H7 (cell line): ENCODE data around the gene PLXNC1. TPM values are rescaled to one million over a fixed set of nuclear protein-coding genes. Genes with fewer than 3 reads are reported as not detected.

ENCODE experiments used
- DNase-seq: peaks from one replicate; pipeline ENCODE4 v3.0.0; 2012
- H3K27me3 ChIP-seq: 2 replicates; pipeline ENCODE4 v1.6.0; 2011; ENCODE audit warnings: mild to moderate bottlenecking, low read length; ENCODE audit not compliant: control insufficient read depth, insufficient read depth
- H3K36me3 ChIP-seq: replicated peaks from 2 replicates; pipeline ENCODE4 v1.5.1; 2011; ENCODE audit warnings: low read length; ENCODE audit not compliant: control insufficient read depth, insufficient read depth
- H3K4me3 ChIP-seq: 2 replicates; pipeline ENCODE4 v1.5.1; 2011; ENCODE audit warnings: low read depth, mild to moderate bottlenecking, control low read depth, low read length, moderate library complexity; ENCODE audit not compliant: insufficient read depth
- total RNA-seq: library from RNA; depleted of rRNA; stranded (reverse); fragments of >200 nt; shearing (Covaris generic); gene quantifications from 2 replicates; pipeline ENCODE4 v1.2.3, GENCODE V29; 2014

PLXNC1 gene
- total RNA-seq, 1 experiment from 2014 or later, result 1.2 TPM

GRCh38 chr12:94207467-94207848 is 59.1 kb downstream of the PLXNC1 start:
- no peak for DNase-seq
- Histone ChIP-seq H3K27me3 (no peaks in the 10 kb centered on the region), H3K4me3 (no peak overlapping the region), H3K36me3 (no peaks in the 10 kb centered on the region)

- H3K27me3 ChIP-seq, result no peaks in the 10 kb centered on the region
- no peaks in the 10 kb centered on the region for H3K36me3 ChIP-seq
- no peak overlapping the region for H3K4me3 ChIP-seq
- no peak for DNase-seq
Observed at GRCh38 chr12:94207849-94208621, 59.7 kb downstream of the PLXNC1 start.

- no peak overlapping the region for H3K4me3 ChIP-seq
- no peaks in the 10 kb centered on the region for H3K36me3 ChIP-seq
- no peak for DNase-seq
- H3K27me3 ChIP-seq, result no peaks in the 10 kb centered on the region
Observed at GRCh38 chr12:94208622-94208966, 60.2 kb downstream of the PLXNC1 start.

GRCh38 chr12:94209240-94209639 is 60.9 kb downstream of the PLXNC1 start:
- no peak overlapping the region for H3K4me3 ChIP-seq
- DNase-seq, result no peak
- no peaks in the 10 kb centered on the region for H3K27me3 ChIP-seq
- no peaks in the 10 kb centered on the region for H3K36me3 ChIP-seq

- DNase-seq, result no peak
- no peaks in the 10 kb centered on the region for H3K36me3 ChIP-seq
- H3K27me3 ChIP-seq, result no peaks in the 10 kb centered on the region
- no peak overlapping the region for H3K4me3 ChIP-seq
Observed at GRCh38 chr12:94211021-94211420, 62.6 kb downstream of the PLXNC1 start.

- no peak for DNase-seq
- H3K27me3 ChIP-seq, result no peaks in the 10 kb centered on the region
- no peaks in the 10 kb centered on the region for H3K36me3 ChIP-seq
- no peak overlapping the region for H3K4me3 ChIP-seq
Observed at GRCh38 chr12:94218233-94218632, 69.9 kb downstream of the PLXNC1 start.

GRCh38 chr12:94219622-94220302 is 71.4 kb downstream of the PLXNC1 start:
- Histone ChIP-seq H3K4me3 (no peak overlapping the region), H3K36me3 (no peaks in the 10 kb centered on the region), H3K27me3 (no peaks in the 10 kb centered on the region)
- DNase-seq, result no peak

- no peaks in the 10 kb centered on the region for H3K27me3 ChIP-seq
- DNase-seq, result no peak
- H3K4me3 ChIP-seq, result no peak overlapping the region
- no peaks in the 10 kb centered on the region for H3K36me3 ChIP-seq
Observed at GRCh38 chr12:94220804-94221203, 72.4 kb downstream of the PLXNC1 start.

- H3K27me3 ChIP-seq, result no peaks in the 10 kb centered on the region
- no peak for DNase-seq
- H3K4me3 ChIP-seq, result no peak overlapping the region
- H3K36me3 ChIP-seq, result no peaks in the 10 kb centered on the region
Observed at GRCh38 chr12:94222351-94223084, 74.1 kb downstream of the PLXNC1 start.

- no peaks in the 10 kb centered on the region for H3K36me3 ChIP-seq
- no peaks in the 10 kb centered on the region for H3K27me3 ChIP-seq
- H3K4me3 ChIP-seq, result no peak overlapping the region
- DNase-seq, result no peak
Observed at GRCh38 chr12:94223842-94224241, 75.5 kb downstream of the PLXNC1 start.

GRCh38 chr12:94225506-94225905 is 77.1 kb downstream of the PLXNC1 start:
- H3K36me3 ChIP-seq, result no peaks in the 10 kb centered on the region
- H3K4me3 ChIP-seq, result no peak overlapping the region
- no peak for DNase-seq
- H3K27me3 ChIP-seq, result no peaks in the 10 kb centered on the region

- peak; percentile 62 for DNase-seq
- H3K27me3 ChIP-seq, result no peaks in the 10 kb centered on the region
- H3K36me3 ChIP-seq, result no peaks in the 10 kb centered on the region
- no peak overlapping the region for H3K4me3 ChIP-seq
Observed at GRCh38 chr12:94225947-94226630, 77.7 kb downstream of the PLXNC1 start.

- H3K4me3 ChIP-seq, result no peak overlapping the region
- H3K36me3 ChIP-seq, result no peaks in the 10 kb centered on the region
- no peaks in the 10 kb centered on the region for H3K27me3 ChIP-seq
- DNase-seq, result no peak
Observed at GRCh38 chr12:94227066-94227465, 78.7 kb downstream of the PLXNC1 start.

GRCh38 chr12:94228488-94228907 is 80.1 kb downstream of the PLXNC1 start:
- H3K36me3 ChIP-seq, result no peaks in the 10 kb centered on the region
- H3K27me3 ChIP-seq, result no peaks in the 10 kb centered on the region
- DNase-seq, result no peak
- H3K4me3 ChIP-seq, result no peak overlapping the region
